AG09319 (cell line): ENCODE data around the gene EXTL1.

Experiments
- DNase-seq: peaks from one replicate; pipeline ENCODE4 v3.0.0-alpha.2; 2010; ENCODE audit warnings: low read depth; ENCODE audit errors: extremely low read depth
- CTCF ChIP-seq: IDR thresholded peaks from 2 replicates; pipeline ENCODE4 v1.5.1; 2011; ENCODE audit warnings: low read depth, mild to moderate bottlenecking, inconsistent platforms, low read length, moderate library complexity

EXTL1 gene

GRCh38 chr1:26020941-26021646, 481 bp upstream of the EXTL1 start:
- no peak for TF ChIP-seq CTCF

GRCh38 chr1:26022404-26022779, 817 bp downstream of the EXTL1 start:
- TF ChIP-seq CTCF: no peak
- no peak for DNase-seq

More at GRCh38 chr1:26020941-26021646, 481 bp upstream of the EXTL1 start:
- DNase-seq: no peak

- TF ChIP-seq CTCF: no peak
These were observed 1.4 kb downstream of the EXTL1 start for GRCh38 chr1:26023009-26023408.

GRCh38 chr1:26023826-26024225, 2.3 kb downstream of the EXTL1 start:
- TF ChIP-seq CTCF: no peak
- DNase-seq: no peak

More at GRCh38 chr1:26023009-26023408, 1.4 kb downstream of the EXTL1 start:
- no peak for DNase-seq

GRCh38 chr1:26025060-26025459, 3.5 kb downstream of the EXTL1 start:
- DNase-seq: no peak
- TF ChIP-seq CTCF: no peak

- no peak for DNase-seq
These were observed 3.9 kb downstream of the EXTL1 start for GRCh38 chr1:26025517-26025916.

More at GRCh38 chr1:26025517-26025916, 3.9 kb downstream of the EXTL1 start:
- no peak for TF ChIP-seq CTCF
